Omental fat pad (tissue), 4 donors: ENCODE results near the gene TEAD1. TPM values are rescaled to one million over a fixed set of nuclear protein-coding genes. Genes with fewer than 3 reads are reported as not detected.
"Not testable (repeated sequence)": the region's sequence is repeated elsewhere in the genome, so short reads cannot be mapped to it uniquely, and the experiment has no call there.

Experiments used
- ATAC-seq: fragments of 150-250 bp; one replicate; pipeline ENCODE4 v1.9.1; 2016; ENCODE audit warnings: mild to moderate bottlenecking, moderate library complexity; ENCODE audit not compliant: low FRiP score
- DNase-seq: peaks from one replicate; pipeline ENCODE4 v3.0.0-alpha.2; 2019; ENCODE audit warnings: low spot score
- CTCF ChIP-seq, 3 donors: fragments of 450-650 bp; IDR thresholded peaks; one replicate each; pipeline ENCODE4 v1.5.1; 2016 to 2017; ENCODE audit warnings: antibody characterized with exemption in 3 of 3, mild to moderate bottlenecking in 3 of 3, moderate library complexity in 2 of 3
- total RNA-seq, 4 donors: library from RNA; depleted of rRNA; stranded (reverse); fragments of >200 nt; gene quantifications; one replicate each; pipeline ENCODE4 v1.1.0, GENCODE V29; 2016

TEAD1 gene
- total RNA-seq, 4 donors from 2014 or later: 81.7 to 123 (median 103) TPM

GRCh38 chr11:12868315-12869073 lies 194.3 kb downstream of the TEAD1 start:
- no peak for TF ChIP-seq CTCF (IDR thresholded peaks at IDR 0.05)
- DNase-seq (no peak), ATAC-seq (no peak)

GRCh38 chr11:12871241-12871640 lies 197.0 kb downstream of the TEAD1 start:
- no peak for TF ChIP-seq CTCF (IDR thresholded peaks at IDR 0.05)
- ATAC-seq (no peak), DNase-seq (no peak)

GRCh38 chr11:12871788-12872321 lies 197.6 kb downstream of the TEAD1 start:
- TF ChIP-seq CTCF (IDR thresholded peaks at IDR 0.05): no peak
- ATAC-seq: peak; percentile 69
- no peak for DNase-seq

- no peak for DNase-seq
- ATAC-seq: no peak
- no peak for TF ChIP-seq CTCF (IDR thresholded peaks at IDR 0.05)
Measured at GRCh38 chr11:12876340-12876739, 202.1 kb downstream of the TEAD1 start.

- no peak for ATAC-seq
- no peak for DNase-seq
- TF ChIP-seq CTCF (IDR thresholded peaks at IDR 0.05): no peak
Measured at GRCh38 chr11:12876988-12877387, 202.8 kb downstream of the TEAD1 start.

GRCh38 chr11:12877508-12877907 lies 203.3 kb downstream of the TEAD1 start:
- DNase-seq, ATAC-seq: not testable (repeated sequence)

GRCh38 chr11:12880327-12880726 lies 206.1 kb downstream of the TEAD1 start:
- DNase-seq (no peak), ATAC-seq (no peak)
- TF ChIP-seq CTCF (IDR thresholded peaks at IDR 0.05): no peak
